H1 (cell line): ENCODE measurements around the gene SMIM41. TPM values are rescaled to one million over a fixed set of nuclear protein-coding genes. Genes with fewer than 3 reads are reported as not detected.

Experiments
- CTCF ChIA-PET: fragments of 300-600 bp; sonication (Branson Sonifier 250); formaldehyde crosslinking; loops from one replicate; lab custom pipeline; 2021; ENCODE audit not compliant: partially characterized antibody; lab: Charles Lee
- POLR2A ChIA-PET: fragments of 300-600 bp; sonication (Branson Sonifier 250); formaldehyde crosslinking; loops from one replicate; lab custom pipeline; 2021; ENCODE audit warnings: inconsistent platforms; ENCODE audit not compliant: partially characterized antibody; lab: Charles Lee
- DNase-seq, 2 experiments: peaks; one replicate each; pipeline versions ENCODE4 v3.0.0 to v3.0.0-alpha.2; 2010 to 2022; ENCODE audit warnings: low spot score in 2 of 2, low read depth in 1 of 2, mixed read lengths in 1 of 2
- FAIRE-seq: peaks from 2 replicates; lab custom pipeline; 2011; peaks lifted over from hg19 to GRCh38; lab: Jason Lieb, UNC
- H2AFZ ChIP-seq: 2 replicates; pipeline ENCODE4 v1.8.1; 2012; ENCODE audit warnings: low read length, inconsistent platforms
- H2AK5ac ChIP-seq: 2 replicates; pipeline ENCODE4 v1.6.1; 2013; ENCODE audit warnings: low read depth, low read length
- H2BK120ac ChIP-seq: replicated peaks from 2 replicates; pipeline ENCODE3; 2013; ENCODE audit warnings: low read depth, low read length, inconsistent platforms
- H2BK12ac ChIP-seq: 2 replicates; pipeline ENCODE4 v1.6.1; 2013; ENCODE audit warnings: low read depth, low read length
- H2BK15ac ChIP-seq: 2 replicates; pipeline ENCODE4 v1.6.1; 2013; ENCODE audit warnings: low read length
- H2BK20ac ChIP-seq: 2 replicates; pipeline ENCODE4 v1.6.1; 2013; ENCODE audit warnings: low read length
- H2BK5ac ChIP-seq: 2 replicates; pipeline ENCODE4 v1.6.1; 2013; ENCODE audit warnings: low read depth, low read length
- H3K14ac ChIP-seq: 2 replicates; pipeline ENCODE4 v1.6.1; 2013; ENCODE audit warnings: inconsistent platforms; ENCODE audit not compliant: insufficient read length
- H3K18ac ChIP-seq: 2 replicates; pipeline ENCODE4 v1.6.1; 2013; ENCODE audit warnings: low read length; ENCODE audit errors: extremely low read depth
- H3K23ac ChIP-seq: 2 replicates; pipeline ENCODE4 v1.6.1; 2013; ENCODE audit warnings: inconsistent platforms; ENCODE audit not compliant: insufficient read length
- H3K23me2 ChIP-seq: 2 replicates; pipeline ENCODE4 v1.6.1; 2013; ENCODE audit warnings: low read depth, low read length
- H3K27ac ChIP-seq: 2 replicates; pipeline ENCODE4 v1.6.1; 2011; ENCODE audit warnings: low read depth, low read length, inconsistent platforms
- H3K27me3 ChIP-seq, 4 experiments: replicated peaks in 1 of 4; 1 replicate in 1 of 4; 2 replicates in 3 of 4; pipeline versions ENCODE4 v1.6.1 to v1.8.1; 2011 to 2013; ENCODE audit warnings: low read length in 3 of 4, mild to moderate bottlenecking in 3 of 4, inconsistent platforms in 2 of 4, mixed read lengths in 2 of 4, moderate library complexity in 1 of 4; ENCODE audit not compliant: control insufficient read depth in 3 of 4, insufficient read depth in 3 of 4; ENCODE audit errors: extremely low read depth in 1 of 4
- H3K36me3 ChIP-seq, 4 experiments: 2 replicates each; pipeline versions ENCODE4 v1.6.1 to v1.8.1; 2011 to 2013; ENCODE audit warnings: mild to moderate bottlenecking in 4 of 4, low read length in 3 of 4, moderate library complexity in 2 of 4, control low read depth in 1 of 4, inconsistent platforms in 1 of 4; ENCODE audit not compliant: insufficient read depth in 4 of 4, control insufficient read depth in 2 of 4
- H3K4ac ChIP-seq: replicated peaks from 2 replicates; pipeline ENCODE3; 2013; ENCODE audit warnings: low read length, low read depth, mixed read lengths, inconsistent platforms; ENCODE audit not compliant: insufficient read length
- H3K4me1 ChIP-seq, 4 experiments: replicated peaks in 1 of 4; 1 replicate in 1 of 4; 2 replicates in 3 of 4; pipeline versions ENCODE4 v1.6.1 to v1.8.1; 2011 to 2013; ENCODE audit warnings: low read length in 3 of 4, inconsistent platforms in 2 of 4, mixed read lengths in 1 of 4; ENCODE audit not compliant: insufficient read depth in 4 of 4, control insufficient read depth in 3 of 4
- H3K4me2 ChIP-seq, 2 experiments: 2 replicates each; pipeline versions ENCODE4 v1.6.1 to v1.8.1; 2011 to 2013; ENCODE audit warnings: low read depth in 2 of 2, low read length in 2 of 2, control low read depth in 1 of 2, inconsistent platforms in 1 of 2, mild to moderate bottlenecking in 1 of 2; ENCODE audit not compliant: insufficient read depth in 1 of 2
- H3K4me3 ChIP-seq, 4 experiments: fragments of 200-600, 300-600 bp in 1 of 4; sonication (generic), shearing (Covaris generic), sonication (Bioruptor Twin) in 1 of 4; 2 replicates each; pipeline versions ENCODE4 v1.5.1 to v1.8.1; 2011 to 2016; ENCODE audit warnings: low read length in 4 of 4, low read depth in 3 of 4, control low read depth in 2 of 4, inconsistent platforms in 2 of 4, mild to moderate bottlenecking in 2 of 4, mixed read lengths in 1 of 4, moderate library complexity in 1 of 4; ENCODE audit not compliant: insufficient read depth in 2 of 4; ENCODE audit errors: extremely low read depth in 1 of 4
- H3K56ac ChIP-seq: replicated peaks from 2 replicates; pipeline ENCODE3; 2013; ENCODE audit warnings: low read depth, mild to moderate bottlenecking, mixed read lengths, low read length, inconsistent platforms; ENCODE audit not compliant: insufficient read length
- H3K79me1 ChIP-seq: 2 replicates; pipeline ENCODE4 v1.6.1; 2013; ENCODE audit warnings: low read depth, low read length, control low read depth
- H3K79me2 ChIP-seq, 2 experiments: 2 replicates each; pipeline versions ENCODE4 v1.6.1 to v1.8.1; 2012 to 2013; ENCODE audit warnings: low read length in 2 of 2, mild to moderate bottlenecking in 2 of 2, inconsistent platforms in 1 of 2; ENCODE audit not compliant: insufficient read depth in 2 of 2, control insufficient read depth in 1 of 2
- H3K9ac ChIP-seq, 4 experiments: replicated peaks in 1 of 4; 1 replicate in 1 of 4; 2 replicates in 3 of 4; pipeline versions ENCODE4 v1.6.1 to v1.8.1; 2011 to 2013; ENCODE audit warnings: low read depth in 3 of 4, low read length in 3 of 4, control low read depth in 2 of 4, mild to moderate bottlenecking in 2 of 4, moderate library complexity in 2 of 4, inconsistent platforms in 1 of 4; ENCODE audit errors: extremely low read depth in 1 of 4
- H3K9me3 ChIP-seq, 2 experiments: 2 replicates each; pipeline versions ENCODE4 v1.6.1 to v1.8.1; 2012 to 2013; ENCODE audit warnings: mild to moderate bottlenecking in 2 of 2, moderate library complexity in 2 of 2, control low read depth in 1 of 2, inconsistent platforms in 1 of 2, low read depth in 1 of 2, low read length in 1 of 2, mixed read lengths in 1 of 2; ENCODE audit not compliant: insufficient read depth in 2 of 2
- H4K20me1 ChIP-seq, 2 experiments: replicated peaks in 1 of 2; 2 replicates each; pipeline versions ENCODE3 to v1.8.1; 2011 to 2013; ENCODE audit warnings: inconsistent platforms in 2 of 2, low read length in 2 of 2, mild to moderate bottlenecking in 1 of 2; ENCODE audit not compliant: insufficient read depth in 2 of 2, control insufficient read depth in 1 of 2
- H4K5ac ChIP-seq: 2 replicates; pipeline ENCODE4 v1.6.1; 2013; ENCODE audit warnings: low read length, low read depth, mixed read lengths, inconsistent platforms; ENCODE audit not compliant: insufficient read length
- H4K8ac ChIP-seq: 2 replicates; pipeline ENCODE4 v1.8.0; 2013; ENCODE audit warnings: mild to moderate bottlenecking, moderate library complexity, low read length, inconsistent platforms; ENCODE audit not compliant: insufficient read depth; ENCODE audit errors: extremely low read depth
- H4K91ac ChIP-seq: replicated peaks from 2 replicates; pipeline ENCODE3; 2013; ENCODE audit warnings: low read length, mixed read lengths, inconsistent platforms; ENCODE audit not compliant: insufficient read length
- ATF2 ChIP-seq: IDR thresholded peaks from 2 replicates; pipeline ENCODE4 v1.6.1; 2012; ENCODE audit warnings: low read length, inconsistent platforms
- ATF3 ChIP-seq: IDR thresholded peaks from 2 replicates; pipeline ENCODE4 v1.6.1; 2011; ENCODE audit warnings: low read depth, mild to moderate bottlenecking, low read length; ENCODE audit not compliant: insufficient read depth
- JUND ChIP-seq: IDR thresholded peaks from 2 replicates; pipeline ENCODE4 v1.6.1; 2011; ENCODE audit warnings: mild to moderate bottlenecking, improper control_type of control experiment, low read length
- SIRT6 ChIP-seq: IDR thresholded peaks from one replicate; pipeline ENCODE4 v1.7.1; 2012; ENCODE audit warnings: low read length, inconsistent platforms
- SP1 ChIP-seq: IDR thresholded peaks from 2 replicates; pipeline ENCODE4 v1.6.1; 2011; ENCODE audit warnings: low read depth, low read length
- TBP ChIP-seq: IDR thresholded peaks from 2 replicates; pipeline ENCODE4 v1.6.1; 2011; ENCODE audit warnings: low read depth, low read length, improper control_type of control experiment
- WGBS, 2 experiments: shearing (Covaris generic) in 1 of 2; methylation state at CpG; one replicate each; pipeline versions ENCODE4 v1.1.6 to v1.1.7; 2013 to 2015; ENCODE audit warnings: low lambda C conversion rate in 2 of 2, mixed read lengths in 2 of 2, inconsistent platforms in 1 of 2, low coverage in 1 of 2, missing lambda C conversion rate in 1 of 2; ENCODE audit not compliant: insufficient replicate concordance in 2 of 2, insufficient coverage in 1 of 2, insufficient read length in 1 of 2; ENCODE audit errors: extremely low coverage in 1 of 2, missing lambda C conversion rate in 1 of 2; 5-methylcytosine and 5-hydroxymethylcytosine counted together
- polyA plus RNA-seq, 7 experiments: library from polyadenylated mRNA; depleted of rRNA in 3 of 7; stranded (reverse) in 5 of 7; unstranded in 2 of 7; fragments of >200 nt in 5 of 7; fragments of 200-250 nt in 2 of 7; gene quantifications; 1 replicate in 5 of 7; 2 replicates in 1 of 7; 4 replicates in 1 of 7; pipeline versions ENCODE4 v1.2.1 to v1.2.3, GENCODE V29; 2011 to 2013; ENCODE audit warnings: missing spikeins in 2 of 7, mixed read lengths in 2 of 7
- total RNA-seq: library from RNA; stranded (reverse); fragmentation: NEBNext Ultra II Directional; extraction: Animal tissue kit (Norgen Biotek cat#: 25700); gene quantifications from 2 replicates; pipeline ENCODE4 v1.2.1, GENCODE V29; 2021
- TF ChIP-seq, protein P1 (sequence below), 3 experiments: IDR thresholded peaks; 1 replicate in 2 of 3; 2 replicates in 1 of 3; pipeline versions ENCODE4 v1.5.1 to v1.6.1; 2011; ENCODE audit warnings: low read length in 3 of 3, mild to moderate bottlenecking in 3 of 3, inconsistent platforms in 2 of 3, low read depth in 1 of 3, moderate library complexity in 1 of 3; ENCODE audit not compliant: insufficient read depth in 1 of 3; ENCODE audit errors: control extremely low read depth in 1 of 3

Gene SMIM41
- total and polyA plus RNA-seq, 2 of the 8 experiments (the other 6 are each of a cell fraction or from before 2014, with no cell fraction given), result 0.28 to 0.98 TPM

GRCh38 chr12:52157566-52158150 lies 78.2 kb downstream of the SMIM41 start:
- Histone ChIP-seq H3K4ac (no peak overlapping the region), H4K8ac (no peak overlapping the region), H3K18ac (no peak overlapping the region), H3K23me2 (no peaks in the 10 kb centered on the region; the same call in 1 of the 2 replicates), H2AFZ (no peak overlapping the region), H3K9ac (no peak overlapping the region), H3K23ac (no peak overlapping the region), H3K4me3 (no peak overlapping the region), H2BK15ac (no peak overlapping the region), H3K14ac (no peak overlapping the region), H4K5ac (no peak overlapping the region), H3K4me2 (no peak overlapping the region), H3K27ac (no peak overlapping the region), H2AK5ac (no peak overlapping the region), H3K4me1 (0 out of 7 replicates have a peak, but pooled peaks cover 0 to 2% (median 0%) of the 10 kb centered on the region in 4 experiments), H2BK12ac (0 out of 2 replicates have a peak overlapping the region, but pooled peaks have one; percentile 23), H4K20me1 (peaks cover 0 to 2% of the 10 kb centered on the region in 2 experiments), H3K79me1 (no peaks in the 10 kb centered on the region), H2BK20ac (no peak overlapping the region), H2BK5ac (no peak overlapping the region), H3K27me3 (peaks cover 0 to 3% (median under 1%) of the 10 kb centered on the region in 4 experiments; a peak in 2 of 7 replicates), H3K56ac (no peak overlapping the region), H3K79me2 (no peaks in the 10 kb centered on the region), H2BK120ac (no peak overlapping the region), H3K9me3 (no peaks in the 10 kb centered on the region), H4K91ac (no peak overlapping the region), H3K36me3 (no peaks in the 10 kb centered on the region)
- POLR2A ChIA-PET, result no interaction called here
- CTCF ChIA-PET, result interaction anchor here (0.6 to 5.0 kb wide), 46 partner anchors 8 to 1108 kb away, joined by 3 to 108 read pairs (median 6); partner anchors contain the start of genes KRT5, KRT80, KRT84 and KRT85
- FAIRE-seq (no peak), DNase-seq (no peak)
- WGBS, 2 experiments, result 83% methylated on average over 5 of the region's 5 CpGs; no CpG with 5 or more reads in 1 of the 2 experiments
- TF ChIP-seq TBP (no peak), SIRT6 (no peak), JUND (no peak), ATF3 (no peak), ATF2 (no peak), SP1 (no peak)
- TF ChIP-seq, protein P1, sequence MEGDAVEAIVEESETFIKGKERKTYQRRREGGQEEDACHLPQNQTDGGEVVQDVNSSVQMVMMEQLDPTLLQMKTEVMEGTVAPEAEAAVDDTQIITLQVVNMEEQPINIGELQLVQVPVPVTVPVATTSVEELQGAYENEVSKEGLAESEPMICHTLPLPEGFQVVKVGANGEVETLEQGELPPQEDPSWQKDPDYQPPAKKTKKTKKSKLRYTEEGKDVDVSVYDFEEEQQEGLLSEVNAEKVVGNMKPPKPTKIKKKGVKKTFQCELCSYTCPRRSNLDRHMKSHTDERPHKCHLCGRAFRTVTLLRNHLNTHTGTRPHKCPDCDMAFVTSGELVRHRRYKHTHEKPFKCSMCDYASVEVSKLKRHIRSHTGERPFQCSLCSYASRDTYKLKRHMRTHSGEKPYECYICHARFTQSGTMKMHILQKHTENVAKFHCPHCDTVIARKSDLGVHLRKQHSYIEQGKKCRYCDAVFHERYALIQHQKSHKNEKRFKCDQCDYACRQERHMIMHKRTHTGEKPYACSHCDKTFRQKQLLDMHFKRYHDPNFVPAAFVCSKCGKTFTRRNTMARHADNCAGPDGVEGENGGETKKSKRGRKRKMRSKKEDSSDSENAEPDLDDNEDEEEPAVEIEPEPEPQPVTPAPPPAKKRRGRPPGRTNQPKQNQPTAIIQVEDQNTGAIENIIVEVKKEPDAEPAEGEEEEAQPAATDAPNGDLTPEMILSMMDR (IDR thresholded peaks at IDR 0.05; ENCODE audit: control extremely low read depth in 1 of 3, insufficient read depth in 1 of 3, low read depth in 1 of 3, low read length in 3 of 3), result no peak
